ENCODE data around the gene KRTAP5-10.
"Not testable (repeated sequence)": the region's sequence is repeated elsewhere in the genome, so short reads cannot be mapped to it uniquely, and the experiment has no call there.

Gene KRTAP5-10

GRCh38 chr11:71613931-71614330 is 48.6 kb downstream of the KRTAP5-10 start:
- not testable (repeated sequence) for DNase-seq

- not testable (repeated sequence) for DNase-seq
Observed at GRCh38 chr11:71614366-71614917, 49.1 kb downstream of the KRTAP5-10 start.

DNA sequence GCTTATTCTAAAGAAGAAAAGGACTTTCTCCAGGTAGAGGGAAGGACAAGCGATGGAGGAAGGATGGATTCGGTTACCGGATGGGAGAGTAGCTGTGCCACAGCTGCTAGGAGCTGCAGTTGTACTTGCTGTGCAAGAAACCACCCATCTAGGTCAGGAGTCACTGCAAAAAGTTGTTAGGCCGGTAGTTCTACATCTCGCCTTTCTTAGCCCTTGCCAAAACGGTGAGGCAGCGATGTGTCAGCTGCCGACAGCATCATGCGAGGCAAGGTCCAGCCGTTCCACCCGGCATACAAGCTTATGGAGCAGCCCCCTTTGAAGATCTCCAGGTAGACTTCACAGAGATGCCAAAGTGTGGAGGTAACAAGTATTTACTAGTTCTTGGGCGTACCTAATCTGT is 49.6 kb downstream of the KRTAP5-10 start:
- DNase-seq: not testable (repeated sequence)

Measured in CD4-positive, alpha-beta T cell treated with Interferon gamma for 1 hour (primary cell).